Measurements from ENCODE around the gene QPRT.
"Not testable (repeated sequence)": the region's sequence is repeated elsewhere in the genome, so short reads cannot be mapped to it uniquely, and the experiment has no call there.

QPRT gene

GRCh38 chr16:29678691-29679267, at the start of gene QPRT:
TSS of gene QPRT (plus strand) at chr16:29679180. CDS start at chr16:29679198, 18 bp downstream.
- Histone ChIP-seq H3K36me3 (ENCODE audit: control insufficient read depth in 1 of 2, insufficient read depth in 2 of 2, low read length in 2 of 2) (no peaks in the 10 kb centered on the region), H3K9ac (ENCODE audit: low read depth in 1 of 2, low read length in 2 of 2) (peak within 1 kb of the TSS; percentile 61 to 70), H3K27me3 (ENCODE audit: control insufficient read depth in 1 of 2, insufficient read depth in 2 of 2, low read length in 2 of 2) (no peaks in the 10 kb centered on the region), H3K4me1 (ENCODE audit: control insufficient read depth in 1 of 2, insufficient read depth in 2 of 2, low read length in 2 of 2) (peaks cover 15 to 18% of the 10 kb centered on the region in 2 donors), H3K27ac (ENCODE audit: low read depth, low read length) (peak within 1 kb of the TSS; percentile 70), H3K9me3 (ENCODE audit: control insufficient read depth in 1 of 2, low read length in 2 of 2) (no peaks in the 10 kb centered on the region), H3K4me3 (ENCODE audit: low read depth in 1 of 2, low read length in 2 of 2) (peak within 1 kb of the TSS; percentile 75 to 83)

- not testable (repeated sequence) for H3K27me3 ChIP-seq (ENCODE audit: control insufficient read depth in 1 of 2, insufficient read depth in 2 of 2, low read length in 2 of 2); H3K4me3 ChIP-seq (ENCODE audit: low read depth in 1 of 2, low read length in 2 of 2); H3K36me3 ChIP-seq (ENCODE audit: control insufficient read depth in 1 of 2, insufficient read depth in 2 of 2, low read length in 2 of 2); H3K4me1 ChIP-seq (ENCODE audit: control insufficient read depth in 1 of 2, insufficient read depth in 2 of 2, low read length in 2 of 2); H3K27ac ChIP-seq (ENCODE audit: low read depth, low read length); H3K9me3 ChIP-seq (ENCODE audit: control insufficient read depth in 1 of 2, low read length in 2 of 2); H3K9ac ChIP-seq (ENCODE audit: low read depth in 1 of 2, low read length in 2 of 2)
These were observed 49.7 kb upstream of the QPRT start for GRCh38 chr16:29629318-29629717.

- H3K9me3 ChIP-seq (ENCODE audit: control insufficient read depth in 1 of 2, low read length in 2 of 2); H3K27me3 ChIP-seq (ENCODE audit: control insufficient read depth in 1 of 2, insufficient read depth in 2 of 2, low read length in 2 of 2); H3K4me1 ChIP-seq (ENCODE audit: control insufficient read depth in 1 of 2, insufficient read depth in 2 of 2, low read length in 2 of 2); H3K36me3 ChIP-seq (ENCODE audit: control insufficient read depth in 1 of 2, insufficient read depth in 2 of 2, low read length in 2 of 2); H3K9ac ChIP-seq (ENCODE audit: low read depth in 1 of 2, low read length in 2 of 2); H3K4me3 ChIP-seq (ENCODE audit: low read depth in 1 of 2, low read length in 2 of 2); H3K27ac ChIP-seq (ENCODE audit: low read depth, low read length): not testable (repeated sequence)
These were observed 47.3 kb upstream of the QPRT start for GRCh38 chr16:29631658-29632057.

GRCh38 chr16:29635902-29636301, 43.1 kb upstream of the QPRT start:
- H3K9ac ChIP-seq (ENCODE audit: low read depth in 1 of 2, low read length in 2 of 2); H3K4me3 ChIP-seq (ENCODE audit: low read depth in 1 of 2, low read length in 2 of 2); H3K27ac ChIP-seq (ENCODE audit: low read depth, low read length); H3K27me3 ChIP-seq (ENCODE audit: control insufficient read depth in 1 of 2, insufficient read depth in 2 of 2, low read length in 2 of 2); H3K9me3 ChIP-seq (ENCODE audit: control insufficient read depth in 1 of 2, low read length in 2 of 2); H3K36me3 ChIP-seq (ENCODE audit: control insufficient read depth in 1 of 2, insufficient read depth in 2 of 2, low read length in 2 of 2); H3K4me1 ChIP-seq (ENCODE audit: control insufficient read depth in 1 of 2, insufficient read depth in 2 of 2, low read length in 2 of 2): not testable (repeated sequence)

GRCh38 chr16:29636368-29636767, 42.6 kb upstream of the QPRT start:
- not testable (repeated sequence) for H3K27me3 ChIP-seq (ENCODE audit: control insufficient read depth in 1 of 2, insufficient read depth in 2 of 2, low read length in 2 of 2); H3K4me1 ChIP-seq (ENCODE audit: control insufficient read depth in 1 of 2, insufficient read depth in 2 of 2, low read length in 2 of 2); H3K4me3 ChIP-seq (ENCODE audit: low read depth in 1 of 2, low read length in 2 of 2); H3K36me3 ChIP-seq (ENCODE audit: control insufficient read depth in 1 of 2, insufficient read depth in 2 of 2, low read length in 2 of 2); H3K27ac ChIP-seq (ENCODE audit: low read depth, low read length); H3K9ac ChIP-seq (ENCODE audit: low read depth in 1 of 2, low read length in 2 of 2); H3K9me3 ChIP-seq (ENCODE audit: control insufficient read depth in 1 of 2, low read length in 2 of 2)

- H3K27ac ChIP-seq (ENCODE audit: low read depth, low read length); H3K36me3 ChIP-seq (ENCODE audit: control insufficient read depth in 1 of 2, insufficient read depth in 2 of 2, low read length in 2 of 2); H3K9me3 ChIP-seq (ENCODE audit: control insufficient read depth in 1 of 2, low read length in 2 of 2); H3K27me3 ChIP-seq (ENCODE audit: control insufficient read depth in 1 of 2, insufficient read depth in 2 of 2, low read length in 2 of 2); H3K4me1 ChIP-seq (ENCODE audit: control insufficient read depth in 1 of 2, insufficient read depth in 2 of 2, low read length in 2 of 2); H3K4me3 ChIP-seq (ENCODE audit: low read depth in 1 of 2, low read length in 2 of 2); H3K9ac ChIP-seq (ENCODE audit: low read depth in 1 of 2, low read length in 2 of 2): not testable (repeated sequence)
These were observed 40.2 kb upstream of the QPRT start for GRCh38 chr16:29638751-29639150.

GRCh38 chr16:29641561-29641960, 37.4 kb upstream of the QPRT start:
- Histone ChIP-seq H3K27ac (ENCODE audit: low read depth, low read length) (no peak overlapping the region), H3K9ac (ENCODE audit: low read depth in 1 of 2, low read length in 2 of 2) (no peak overlapping the region)

GRCh38 chr16:29643596-29643995, 35.4 kb upstream of the QPRT start:
- H3K4me1 ChIP-seq (ENCODE audit: control insufficient read depth in 1 of 2, insufficient read depth in 2 of 2, low read length in 2 of 2), result no peaks in the 10 kb centered on the region
- H3K36me3 ChIP-seq (ENCODE audit: control insufficient read depth in 1 of 2, insufficient read depth in 2 of 2, low read length in 2 of 2), result no peaks in the 10 kb centered on the region
- H3K4me3 ChIP-seq (ENCODE audit: low read depth in 1 of 2, low read length in 2 of 2), result no peak overlapping the region
- no peaks in the 10 kb centered on the region for H3K9me3 ChIP-seq (ENCODE audit: control insufficient read depth in 1 of 2, low read length in 2 of 2)
- no peak overlapping the region for H3K9ac ChIP-seq (ENCODE audit: low read depth in 1 of 2, low read length in 2 of 2)
- H3K27ac ChIP-seq (ENCODE audit: low read depth, low read length), result no peak overlapping the region
- no peaks in the 10 kb centered on the region for H3K27me3 ChIP-seq (ENCODE audit: control insufficient read depth in 1 of 2, insufficient read depth in 2 of 2, low read length in 2 of 2)

More at GRCh38 chr16:29641561-29641960, 37.4 kb upstream of the QPRT start:
- no peak overlapping the region for H3K4me3 ChIP-seq (ENCODE audit: low read depth in 1 of 2, low read length in 2 of 2)
- H3K4me1 ChIP-seq (ENCODE audit: control insufficient read depth in 1 of 2, insufficient read depth in 2 of 2, low read length in 2 of 2), result no peaks in the 10 kb centered on the region
- H3K36me3 ChIP-seq (ENCODE audit: control insufficient read depth in 1 of 2, insufficient read depth in 2 of 2, low read length in 2 of 2), result no peaks in the 10 kb centered on the region
- no peaks in the 10 kb centered on the region for H3K9me3 ChIP-seq (ENCODE audit: control insufficient read depth in 1 of 2, low read length in 2 of 2)
- H3K27me3 ChIP-seq (ENCODE audit: control insufficient read depth in 1 of 2, insufficient read depth in 2 of 2, low read length in 2 of 2), result no peaks in the 10 kb centered on the region

- Histone ChIP-seq H3K36me3 (ENCODE audit: control insufficient read depth in 1 of 2, insufficient read depth in 2 of 2, low read length in 2 of 2) (no peaks in the 10 kb centered on the region), H3K4me3 (ENCODE audit: low read depth in 1 of 2, low read length in 2 of 2) (no peak overlapping the region), H3K27me3 (ENCODE audit: control insufficient read depth in 1 of 2, insufficient read depth in 2 of 2, low read length in 2 of 2) (no peaks in the 10 kb centered on the region), H3K9ac (ENCODE audit: low read depth in 1 of 2, low read length in 2 of 2) (no peak overlapping the region), H3K27ac (ENCODE audit: low read depth, low read length) (no peak overlapping the region), H3K4me1 (ENCODE audit: control insufficient read depth in 1 of 2, insufficient read depth in 2 of 2, low read length in 2 of 2) (no peaks in the 10 kb centered on the region), H3K9me3 (ENCODE audit: control insufficient read depth in 1 of 2, low read length in 2 of 2) (no peaks in the 10 kb centered on the region)
These were observed 34.6 kb upstream of the QPRT start for GRCh38 chr16:29644338-29644857.

GRCh38 chr16:29644973-29645693, 33.8 kb upstream of the QPRT start:
- Histone ChIP-seq H3K27ac (ENCODE audit: low read depth, low read length) (no peak overlapping the region), H3K36me3 (ENCODE audit: control insufficient read depth in 1 of 2, insufficient read depth in 2 of 2, low read length in 2 of 2) (no peaks in the 10 kb centered on the region), H3K27me3 (ENCODE audit: control insufficient read depth in 1 of 2, insufficient read depth in 2 of 2, low read length in 2 of 2) (no peaks in the 10 kb centered on the region), H3K4me3 (ENCODE audit: low read depth in 1 of 2, low read length in 2 of 2) (no peak overlapping the region), H3K9ac (ENCODE audit: low read depth in 1 of 2, low read length in 2 of 2) (no peak overlapping the region), H3K9me3 (ENCODE audit: control insufficient read depth in 1 of 2, low read length in 2 of 2) (no peaks in the 10 kb centered on the region), H3K4me1 (ENCODE audit: control insufficient read depth in 1 of 2, insufficient read depth in 2 of 2, low read length in 2 of 2) (no peaks in the 10 kb centered on the region)
